HepG2 (cell line): ENCODE results near the gene LYPD6B. TPM values are rescaled to one million over a fixed set of nuclear protein-coding genes. Genes with fewer than 3 reads are reported as not detected.

Experiments used
- ATAC-seq: fragments of 200-7000 bp; cut with Tn5 transposase; 3 replicates; pipeline ENCODE4 v1.9.1; 2020; ENCODE audit warnings: mild to moderate bottlenecking, moderate library complexity
- BruUV-seq: library from RNA; stranded (reverse); fragments of 400-500 nt; replicated peaks from 2 replicates; lab custom pipeline; 2021; lab: Mats Ljungman, UMichigan
- CTCF ChIA-PET: fragments of 300-600 bp; formaldehyde crosslinking; extraction: SDS; loops from one replicate; lab custom pipeline; 2021; ENCODE audit warnings: low total read pairs, inconsistent platforms, low intra/inter-chr PET ratio; lab: Yijun Ruan, JAX
- POLR2A ChIA-PET: fragments of 350-600 bp; sonication (Branson Sonifier 250); formaldehyde crosslinking; loops from one replicate; lab custom pipeline; 2020; ENCODE audit warnings: antibody characterized with exemption, inconsistent platforms; lab: Yijun Ruan, JAX
- DNase-seq: peaks from one replicate; pipeline ENCODE4 v3.0.0-alpha.2; 2015; ENCODE audit warnings: low spot score
- FAIRE-seq: peaks from 3 replicates; lab custom pipeline; 2011; peaks lifted over from hg19 to GRCh38; lab: Jason Lieb, UNC
- H2AFZ ChIP-seq: one replicate; pipeline ENCODE4 v1.6.1; 2011; ENCODE audit warnings: low read length, inconsistent platforms
- H3K27ac ChIP-seq: fragments of 300-600 bp; 3 replicates; pipeline ENCODE4 v1.8.0; 2011; ENCODE audit warnings: mixed run types, mild to moderate bottlenecking, mixed read lengths, low read length, inconsistent platforms; ENCODE audit not compliant: insufficient read depth; ENCODE audit errors: extremely low read length
- H3K27me3 ChIP-seq, 2 experiments: fragments of 200-600 bp in 1 of 2; 2 replicates in 1 of 2; 3 replicates in 1 of 2; pipeline versions ENCODE4 v1.6.0 to v1.8.0; 2011; ENCODE audit warnings: low read length in 2 of 2, mild to moderate bottlenecking in 2 of 2, moderate library complexity in 2 of 2, inconsistent platforms in 1 of 2; ENCODE audit not compliant: insufficient read depth in 2 of 2, control insufficient read depth in 1 of 2
- H3K36me3 ChIP-seq, 2 experiments: fragments of 200-600 bp in 1 of 2; replicated peaks in 1 of 2; 2 replicates in 1 of 2; 3 replicates in 1 of 2; pipeline versions ENCODE4 v1.5.1 to v1.8.0; 2011; ENCODE audit warnings: low read length in 2 of 2, inconsistent platforms in 1 of 2; ENCODE audit not compliant: insufficient read depth in 2 of 2, control insufficient read depth in 1 of 2
- H3K4me1 ChIP-seq: 2 replicates; pipeline ENCODE4 v1.5.1; 2012; ENCODE audit warnings: low read length, inconsistent platforms; ENCODE audit not compliant: insufficient read depth
- H3K4me2 ChIP-seq: 2 replicates; pipeline ENCODE4 v1.6.0; 2011; ENCODE audit warnings: low read depth, low read length, inconsistent platforms
- H3K4me3 ChIP-seq, 3 experiments: fragments of 200-600 bp in 1 of 3; sonication (generic), shearing (Covaris generic) in 1 of 3; replicated peaks in 1 of 3; 2 replicates each; pipeline ENCODE4 v1.5.1; 2011 to 2016; ENCODE audit warnings: low read length in 3 of 3, inconsistent platforms in 2 of 3, low read depth in 2 of 3, mild to moderate bottlenecking in 2 of 3, control low read depth in 1 of 3, mixed read lengths in 1 of 3; ENCODE audit not compliant: insufficient read depth in 1 of 3
- H3K79me2 ChIP-seq: one replicate; pipeline ENCODE4 v1.6.1; 2011; ENCODE audit warnings: low read length, inconsistent platforms; ENCODE audit not compliant: insufficient read depth
- H3K9ac ChIP-seq: 2 replicates; pipeline ENCODE4 v1.6.0; 2011; ENCODE audit warnings: mild to moderate bottlenecking, low read depth, low read length, inconsistent platforms; ENCODE audit not compliant: insufficient read depth
- H3K9me3 ChIP-seq: 2 replicates; pipeline ENCODE4 v1.5.1; 2012; ENCODE audit warnings: mild to moderate bottlenecking, low read length
- H4K20me1 ChIP-seq: 2 replicates; pipeline ENCODE4 v1.6.0; 2011; ENCODE audit warnings: inconsistent platforms, mild to moderate bottlenecking, low read length, moderate library complexity; ENCODE audit not compliant: insufficient read depth
- ATF4 ChIP-seq, 2 experiments: fragments of 450-650 bp in 1 of 2; sonication (generic) in 1 of 2; formaldehyde crosslinking; IDR thresholded peaks; 2 replicates each; pipeline versions ENCODE4 v1.5.0 to v1.8.0; 2020 to 2022; ENCODE audit warnings: mild to moderate bottlenecking in 1 of 2, missing genetic modification reagents in 1 of 2
- FOSL2 ChIP-seq: sonication (generic); formaldehyde crosslinking; IDR thresholded peaks from 2 replicates; pipeline ENCODE4 v1.4.0; 2020; ENCODE audit warnings: missing genetic modification reagents
- ZNF256 ChIP-seq: sonication (generic); formaldehyde crosslinking; conservative IDR thresholded peaks from 2 replicates; pipeline ENCODE4 v1.4.0; 2020; ENCODE audit warnings: missing genetic modification reagents
- ZNF780A ChIP-seq: sonication (generic); formaldehyde crosslinking; IDR thresholded peaks from 2 replicates; pipeline ENCODE4 v1.8.0; 2022; ENCODE audit warnings: mild to moderate bottlenecking, missing genetic modification reagents, moderate library complexity
- WGBS: methylation state at CpG from one replicate; pipeline ENCODE4 v1.1.6; 2017; ENCODE audit warnings: low lambda C conversion rate; 5-methylcytosine and 5-hydroxymethylcytosine counted together
- in situ Hi-C: cut with HindIII; loops from 2 replicates; pipeline ENCODE4 v1.10.0; 2017; ENCODE audit warnings: low pct_unique_long_range_greater_than_20kb; ENCODE audit not compliant: extremely low pct_ligation_motif_present
- intact Hi-C: fragments of 100-400 bp; cut with micrococcal nuclease; formaldehyde crosslinking; loops from one replicate; pipeline ENCODE4 v1.10.0; 2022; ENCODE audit not compliant: unreplicated experiment
- polyA plus RNA-seq, 8 experiments: library from polyadenylated mRNA; depleted of rRNA in 3 of 8; stranded (reverse) in 7 of 8; unstranded in 1 of 8; fragments of >200 nt; fragmentation: Illumina TruSeq in 4 of 8; extraction: Trizol in 4 of 8; gene quantifications; 2 replicates each; pipeline versions ENCODE4 v1.2.1 to v1.2.3, GENCODE V29; 2011 to 2016; ENCODE audit warnings: low read depth in 4 of 8, missing spikeins in 1 of 8, mixed read lengths in 1 of 8; ENCODE audit not compliant: insufficient read depth in 1 of 8
- total RNA-seq, 5 experiments: library from RNA; depleted of rRNA; stranded (reverse); fragments of >200 nt; fragmentation: Illumina TruSeq; extraction: Trizol; gene quantifications; 2 replicates each; pipeline ENCODE4 v1.2.3, GENCODE V29; 2016; ENCODE audit warnings: low read depth in 1 of 5
- TF ChIP-seq, protein P1 (sequence below): sonication (generic); formaldehyde crosslinking; IDR thresholded peaks from 2 replicates; pipeline ENCODE4 v1.4.0; 2020; ENCODE audit warnings: missing genetic modification reagents

Gene LYPD6B
- total and polyA plus RNA-seq, 2 of the 13 experiments (the other 11 are each of a cell fraction or from before 2014, with no cell fraction given), result not detected

DNA sequence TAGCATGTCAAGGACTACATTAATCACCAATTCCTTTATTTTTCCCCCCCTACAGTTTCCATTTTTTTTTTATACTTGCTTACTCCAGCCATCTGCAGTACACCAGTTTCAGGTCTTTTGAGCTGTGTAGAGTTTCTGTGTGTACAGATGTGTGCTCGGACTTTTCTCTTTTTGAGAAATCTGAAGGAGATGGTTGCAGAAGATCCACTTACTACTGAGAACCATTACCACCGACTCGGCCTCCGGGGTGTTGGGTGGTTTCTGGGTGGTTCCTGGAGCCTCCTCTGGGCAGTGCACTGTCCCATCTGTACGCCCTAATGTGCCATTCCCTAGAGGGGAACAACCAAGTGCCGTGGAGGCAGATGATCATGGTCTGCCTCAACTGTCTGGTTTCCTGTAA lies 15.4 kb upstream of the LYPD6B start (continued):
- no peak for TF ChIP-seq ATF4 (CRISPR knock-in tag; IDR thresholded peaks at IDR 0.05)

DNA sequence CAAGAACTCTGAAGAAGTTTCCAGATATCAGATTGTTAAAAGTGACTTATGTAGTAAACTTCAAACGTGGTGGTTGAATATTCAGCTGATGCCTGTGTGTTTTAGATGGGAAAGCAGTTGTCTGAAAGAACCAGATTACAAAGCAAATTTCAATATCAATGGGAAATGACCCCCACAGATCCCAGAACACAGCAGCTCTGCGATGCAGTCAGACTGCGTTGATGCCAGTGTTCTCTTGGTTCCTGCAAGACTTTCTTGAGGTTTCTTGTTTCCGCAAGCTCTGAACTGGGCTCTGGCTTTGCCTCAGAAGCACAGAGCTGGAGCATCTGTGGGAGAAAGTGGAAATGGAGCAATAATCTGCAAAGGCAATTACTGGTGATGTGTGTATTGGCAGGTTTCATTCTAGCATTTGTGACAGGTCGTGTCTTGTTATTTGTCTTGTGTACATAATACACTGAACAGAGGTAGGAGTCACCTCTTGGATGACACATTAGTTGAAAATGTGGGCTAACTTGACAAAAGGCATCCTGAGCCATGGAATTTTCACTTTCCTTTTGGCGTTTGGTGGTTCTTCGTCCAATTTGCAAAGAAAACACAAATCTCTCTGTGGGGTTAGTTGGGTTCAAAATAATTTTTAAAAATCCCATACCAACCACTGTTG lies 10.8 kb upstream of the LYPD6B start:
- no peaks in the 10 kb centered on the region for H3K79me2 ChIP-seq
- no peak for TF ChIP-seq ZNF256 (CRISPR knock-in tag)
- TF ChIP-seq ZNF780A, result no peak
- TF ChIP-seq, protein P1, sequence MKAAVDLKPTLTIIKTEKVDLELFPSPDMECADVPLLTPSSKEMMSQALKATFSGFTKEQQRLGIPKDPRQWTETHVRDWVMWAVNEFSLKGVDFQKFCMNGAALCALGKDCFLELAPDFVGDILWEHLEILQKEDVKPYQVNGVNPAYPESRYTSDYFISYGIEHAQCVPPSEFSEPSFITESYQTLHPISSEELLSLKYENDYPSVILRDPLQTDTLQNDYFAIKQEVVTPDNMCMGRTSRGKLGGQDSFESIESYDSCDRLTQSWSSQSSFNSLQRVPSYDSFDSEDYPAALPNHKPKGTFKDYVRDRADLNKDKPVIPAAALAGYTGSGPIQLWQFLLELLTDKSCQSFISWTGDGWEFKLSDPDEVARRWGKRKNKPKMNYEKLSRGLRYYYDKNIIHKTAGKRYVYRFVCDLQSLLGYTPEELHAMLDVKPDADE (CRISPR knock-in tag), result no peak
- TF ChIP-seq FOSL2 (CRISPR knock-in tag), result 0 out of 2 replicates have a peak, but pooled peaks have one; percentile 25
- H4K20me1 ChIP-seq, result no peaks in the 10 kb centered on the region
- CTCF ChIA-PET, result no interaction called here
- H2AFZ ChIP-seq, result no peak overlapping the region
- no peaks in the 10 kb centered on the region for H3K4me1 ChIP-seq
- no peaks in the 10 kb centered on the region for H3K36me3 ChIP-seq
- FAIRE-seq, result no peak
- H3K27ac ChIP-seq, result no peak overlapping the region
- H3K9me3 ChIP-seq, result no peaks in the 10 kb centered on the region
- intact Hi-C loops, result no loop called here
- H3K4me3 ChIP-seq, result no peak overlapping the region
- in situ Hi-C loops, result no loop called here
- ATAC-seq, result peak; percentile 50; the same call in 1 of the 3 replicates
- peaks cover 0 to 13% of the 10 kb centered on the region in 2 experiments; a peak in 3 of 5 replicates for H3K27me3 ChIP-seq
- 42% methylated on average over 7 of the region's 7 CpGs for WGBS
- no peak overlapping the region for H3K9ac ChIP-seq
- no peak overlapping the region for H3K4me2 ChIP-seq
- DNase-seq, result no peak
- BruUV-seq, result no TSS peak
- POLR2A ChIA-PET, result no interaction called here
